ENCODE data around the gene KCNH6.

The KCNH6 gene

DNA sequence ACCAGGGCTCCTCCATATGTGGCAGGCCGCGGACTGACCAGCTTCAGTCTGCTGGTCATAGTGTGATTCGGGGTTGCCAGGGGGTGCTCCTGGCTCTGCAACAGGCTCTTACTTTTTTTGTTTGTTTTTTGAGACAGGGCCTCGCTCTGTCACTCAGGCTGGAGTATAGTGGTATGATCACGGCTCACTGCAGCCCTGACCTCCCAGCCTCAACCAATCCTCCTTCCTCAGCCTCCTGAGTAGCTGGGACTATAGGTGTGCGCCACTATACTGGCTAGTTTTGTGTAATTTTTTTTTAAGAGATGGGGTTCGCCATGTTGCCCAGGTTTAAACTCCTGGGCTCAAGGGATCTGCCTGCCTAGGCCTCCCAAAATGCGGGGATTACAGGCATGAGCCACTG lies 11.8 kb upstream of the KCNH6 start:
- DNase-seq (ENCODE audit: low read depth in 2 of 2) = no peak

DNA sequence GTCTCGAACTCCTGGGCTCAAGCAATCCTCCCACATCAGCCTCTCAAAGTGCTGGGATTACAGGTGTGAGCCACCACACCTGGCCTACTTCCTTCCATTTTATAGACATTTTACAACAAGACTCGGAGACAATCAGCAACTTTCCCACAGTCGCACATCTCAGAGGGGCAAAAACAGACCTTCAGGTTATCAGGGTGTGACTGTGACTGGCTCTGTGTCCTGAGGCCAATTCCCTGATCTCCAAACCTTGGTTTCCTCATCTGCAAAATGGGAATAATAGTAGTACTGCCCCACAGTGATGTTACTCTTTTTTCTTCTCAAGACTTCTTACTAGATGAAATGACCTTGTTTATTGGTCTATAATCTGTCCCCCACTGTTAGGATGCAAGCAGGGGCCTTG lies 10.8 kb upstream of the KCNH6 start:
- no peak for DNase-seq (ENCODE audit: low read depth in 2 of 2)

DNA sequence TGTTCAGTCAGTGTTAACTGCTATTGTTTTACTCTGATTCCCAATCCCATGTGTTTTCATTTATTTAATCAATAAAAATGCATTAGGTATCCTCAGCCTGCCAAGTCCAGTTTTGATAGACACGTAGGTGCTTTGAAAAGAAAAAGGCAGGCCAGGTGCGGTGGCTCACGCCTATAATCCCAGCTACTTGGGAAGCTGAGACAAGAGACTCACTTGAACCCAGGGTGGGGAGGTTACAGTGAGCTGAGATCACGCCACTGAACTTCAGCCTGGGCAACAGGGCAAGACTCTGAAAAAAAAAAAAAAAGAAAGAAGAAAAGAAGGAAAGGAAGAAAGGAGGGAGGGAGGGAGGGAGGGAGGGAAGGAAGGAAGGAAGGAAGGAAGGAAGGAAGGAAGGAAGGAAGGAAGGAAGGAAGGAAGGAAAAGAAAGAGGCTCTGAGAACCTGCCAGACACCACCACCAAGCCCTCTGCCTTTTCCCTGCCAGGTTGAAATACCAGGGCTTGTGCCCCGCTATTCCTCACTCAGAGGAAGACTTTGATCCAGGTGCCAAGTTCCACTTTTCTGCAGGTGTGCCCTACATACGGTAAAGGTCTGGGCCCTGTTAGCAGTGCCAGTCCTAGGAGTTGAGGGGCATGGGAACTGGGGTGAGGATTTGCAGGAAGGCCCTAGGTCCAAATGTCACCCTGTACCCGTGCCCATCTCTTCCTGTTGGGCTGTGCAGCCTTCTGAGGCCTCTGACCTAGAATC lies 10.1 kb upstream of the KCNH6 start:
- no peak for DNase-seq (ENCODE audit: low read depth in 2 of 2)

DNA sequence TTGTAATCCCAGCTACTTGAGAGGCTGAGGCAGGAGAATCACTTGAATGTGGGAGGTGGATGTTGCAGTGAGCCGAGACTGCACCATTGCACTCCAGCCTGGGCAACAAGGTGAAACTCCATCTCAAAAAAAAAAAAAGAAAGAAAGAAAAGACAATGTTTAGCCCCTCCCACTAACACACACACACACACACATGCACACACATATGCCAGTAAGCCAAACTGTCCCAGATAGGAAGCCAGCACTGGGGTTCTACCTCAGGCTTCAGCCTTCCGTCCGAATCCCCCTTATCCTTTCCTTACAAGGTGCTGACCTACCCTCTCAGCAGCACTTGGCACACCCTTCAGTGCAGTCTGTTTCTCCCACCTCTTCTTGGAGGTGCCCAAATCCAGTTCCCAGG lies 8.7 kb upstream of the KCNH6 start:
- no peak for DNase-seq (ENCODE audit: low read depth in 2 of 2)

DNA sequence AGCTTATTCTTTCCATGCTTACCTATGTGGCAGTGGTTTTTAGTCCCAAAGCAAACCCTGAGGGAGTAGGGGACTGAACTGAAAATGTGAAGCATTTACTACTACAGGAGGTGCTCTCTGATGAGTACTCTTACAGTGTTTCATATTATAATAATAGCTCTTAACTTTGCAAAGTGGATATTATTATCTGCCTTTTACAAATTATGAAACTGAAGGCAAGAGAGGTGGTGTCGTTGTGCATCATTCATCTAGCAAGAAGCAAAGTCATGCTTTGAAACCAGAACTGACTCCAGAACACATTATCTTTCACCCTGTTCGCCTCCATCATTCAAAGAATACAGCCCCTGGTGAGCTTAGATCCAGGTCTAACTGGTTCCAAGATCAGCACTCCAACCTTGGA lies 8.2 kb upstream of the KCNH6 start:
- no peak for DNase-seq (ENCODE audit: low read depth in 2 of 2)

DNA sequence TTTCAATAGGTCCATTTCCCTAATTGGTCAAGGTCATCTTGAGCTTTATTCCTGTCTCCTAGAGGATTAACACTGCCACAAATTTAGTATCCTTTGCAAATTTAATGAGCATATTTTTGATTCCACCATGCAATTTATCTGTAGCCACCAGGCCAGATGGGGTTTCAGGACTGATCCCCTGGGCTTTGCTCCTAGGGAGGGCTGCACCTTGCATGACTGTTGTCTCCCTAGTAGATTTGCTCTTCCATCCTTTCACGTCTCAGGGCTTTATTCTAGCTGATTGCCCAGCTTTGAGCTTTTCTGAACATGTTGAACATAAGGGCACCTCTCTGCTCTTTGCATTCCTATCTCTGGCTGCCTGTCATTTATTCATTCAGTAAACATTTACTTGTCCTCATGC lies 7.7 kb upstream of the KCNH6 start:
- no peak for DNase-seq (ENCODE audit: low read depth in 2 of 2)

DNA sequence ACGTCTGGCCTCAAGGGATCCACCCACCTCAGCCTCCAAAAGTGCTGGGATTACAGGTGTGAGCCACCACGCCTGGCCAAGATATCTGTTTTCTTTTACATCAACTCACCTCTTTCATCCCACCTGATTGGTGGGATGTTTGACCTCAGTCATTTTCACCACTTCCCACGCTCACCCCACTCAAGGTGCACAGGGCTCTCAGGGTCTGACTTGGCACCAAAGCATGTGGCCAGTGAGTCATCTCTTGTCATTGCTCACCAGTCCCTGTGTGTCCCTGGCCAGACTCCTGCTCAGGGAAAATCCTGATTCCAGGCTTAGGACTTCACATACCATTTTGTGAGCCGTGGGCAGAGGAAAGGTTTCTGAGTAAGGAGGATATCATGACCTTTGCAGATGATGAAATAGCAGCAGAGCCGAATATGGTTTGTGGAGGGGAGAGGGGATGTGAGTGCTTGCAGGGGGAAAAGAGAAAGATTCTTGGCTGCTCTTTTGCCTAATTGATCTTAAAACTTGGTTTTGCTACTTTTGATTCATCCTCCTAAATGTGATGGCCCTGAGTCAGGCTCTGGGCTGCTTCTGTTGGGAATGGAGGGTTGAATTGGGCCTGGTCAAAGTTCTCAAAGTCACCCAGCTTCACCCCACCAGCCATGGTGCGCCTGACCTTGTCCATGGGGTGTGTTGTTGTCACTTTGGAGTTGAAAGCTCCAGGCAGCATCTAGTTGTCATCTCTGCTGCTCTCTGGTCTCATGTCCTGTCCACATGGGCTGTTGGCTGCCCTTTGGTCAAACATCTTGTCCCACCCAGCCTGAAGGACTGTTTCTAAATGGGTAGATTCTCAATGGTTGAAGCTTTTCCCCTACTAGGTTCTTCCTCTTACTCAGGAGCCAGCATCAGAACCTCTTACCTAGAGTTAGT lies 6.0 kb upstream of the KCNH6 start:
- DNase-seq (ENCODE audit: low read depth in 2 of 2) = no peak

DNA sequence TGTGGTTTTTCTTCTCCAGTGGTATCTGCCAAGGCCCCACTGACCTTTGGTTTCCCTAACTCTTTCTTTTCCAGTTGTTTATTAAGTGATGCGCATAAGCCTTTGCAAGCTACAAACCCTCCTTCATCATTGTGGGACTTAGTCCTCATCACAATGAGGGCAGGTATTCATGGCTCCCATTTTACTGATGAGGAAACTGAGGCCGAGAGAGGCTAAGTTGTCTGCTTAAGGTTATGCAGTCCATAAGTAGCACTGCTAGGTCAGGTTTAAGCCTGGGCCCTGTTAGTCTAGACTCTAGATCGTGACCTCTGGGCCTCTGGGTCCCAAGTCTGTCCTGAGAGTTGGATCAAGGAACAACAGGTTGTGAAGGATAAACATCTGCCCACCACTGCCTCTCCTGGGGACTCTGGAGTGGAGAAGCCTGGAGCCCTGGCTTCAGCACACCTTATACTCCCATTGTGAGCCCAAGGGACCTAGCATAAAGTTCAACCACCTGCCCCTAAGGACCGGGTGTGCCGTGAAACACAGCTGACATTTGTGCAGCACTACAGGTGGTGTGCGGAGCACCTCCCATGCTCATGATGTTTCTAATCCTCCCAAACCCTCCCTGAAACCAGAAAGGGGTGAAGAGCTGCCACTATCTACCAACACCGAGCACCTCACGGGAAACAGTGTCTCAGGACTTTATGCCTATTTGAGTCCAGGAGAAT lies 5.2 kb upstream of the KCNH6 start:
- no peak for DNase-seq (ENCODE audit: low read depth in 2 of 2)

DNA sequence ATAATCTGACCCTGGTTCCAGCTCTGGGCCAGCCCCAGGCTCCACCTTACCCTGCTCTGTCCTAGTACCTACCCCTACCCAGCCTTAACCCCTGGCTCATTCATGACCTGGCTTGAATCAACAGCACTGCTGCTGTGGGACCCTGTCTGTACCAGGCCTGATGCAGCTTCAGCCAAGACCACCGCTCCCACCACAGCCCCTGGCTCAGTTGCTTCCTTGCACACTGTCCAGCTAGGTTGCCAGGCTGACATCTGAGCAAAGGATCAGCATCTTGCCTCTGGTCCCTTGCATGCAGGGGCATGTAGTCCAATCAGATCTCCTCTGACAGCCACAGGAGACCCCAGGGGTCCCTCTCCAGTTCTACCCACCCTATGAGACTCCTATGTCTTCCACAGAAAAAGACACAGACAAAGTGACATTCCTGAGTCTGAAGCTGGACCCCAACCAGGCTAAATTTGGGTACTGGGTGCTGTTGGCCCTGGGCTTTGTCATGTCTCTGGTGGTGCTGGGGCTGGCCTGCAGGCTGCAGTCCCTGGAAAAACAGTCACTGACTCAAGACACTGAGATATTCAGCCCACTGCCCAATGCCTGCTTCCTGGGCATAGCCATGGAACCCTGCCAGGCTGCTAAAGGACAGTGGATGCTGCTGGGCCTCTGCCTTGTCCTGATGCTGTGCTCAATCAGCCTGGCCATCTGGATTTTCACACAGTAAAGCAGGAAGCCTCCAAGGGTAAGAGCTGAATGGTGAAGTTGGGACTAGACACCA lies 3.9 kb upstream of the KCNH6 start:
- DNase-seq (ENCODE audit: low read depth in 2 of 2) = no peak

DNA sequence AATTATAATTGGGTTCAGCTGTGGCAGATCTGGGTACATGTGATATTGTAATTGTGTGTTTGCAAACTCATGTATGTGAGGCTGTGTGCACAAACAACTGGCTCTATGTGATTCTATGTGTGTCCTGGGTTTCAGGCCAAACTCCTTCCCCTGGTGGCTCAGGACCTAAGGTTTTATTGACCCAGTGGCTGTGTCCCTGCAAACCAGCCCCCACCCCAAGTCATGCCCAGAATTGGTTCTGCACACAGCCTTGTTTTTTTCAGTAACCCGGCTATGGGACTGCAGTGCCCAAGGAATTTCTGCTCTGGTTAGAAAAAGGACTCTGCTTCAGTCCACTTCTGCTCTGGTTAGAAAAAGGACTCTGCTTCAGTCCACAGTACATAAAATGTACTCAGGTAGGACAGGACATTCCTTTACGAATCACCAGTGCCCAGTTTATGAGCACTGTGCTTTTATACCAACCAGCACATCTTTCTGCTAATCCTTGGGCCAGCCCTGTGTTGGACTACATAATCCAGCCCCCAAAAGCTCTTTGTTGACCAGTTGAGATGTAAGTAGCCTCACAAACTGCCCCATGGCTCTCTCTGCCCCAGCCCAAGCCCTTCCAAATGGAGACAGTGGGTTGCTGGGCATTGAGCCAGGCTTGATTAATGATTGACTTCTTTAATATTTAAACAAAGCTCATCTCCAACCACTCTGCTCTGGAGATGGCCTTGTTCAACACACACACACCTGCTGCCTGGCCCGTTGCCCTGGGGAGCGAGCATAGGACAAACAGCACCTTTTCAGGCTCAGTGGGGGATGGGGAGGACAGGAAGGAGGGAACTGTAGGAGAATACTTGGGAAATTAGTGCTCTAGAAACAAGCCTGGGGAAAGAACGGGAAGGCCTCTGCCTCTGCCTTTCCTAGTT lies 2.9 kb upstream of the KCNH6 start:
- no peak for DNase-seq (ENCODE audit: low read depth in 2 of 2)

DNA sequence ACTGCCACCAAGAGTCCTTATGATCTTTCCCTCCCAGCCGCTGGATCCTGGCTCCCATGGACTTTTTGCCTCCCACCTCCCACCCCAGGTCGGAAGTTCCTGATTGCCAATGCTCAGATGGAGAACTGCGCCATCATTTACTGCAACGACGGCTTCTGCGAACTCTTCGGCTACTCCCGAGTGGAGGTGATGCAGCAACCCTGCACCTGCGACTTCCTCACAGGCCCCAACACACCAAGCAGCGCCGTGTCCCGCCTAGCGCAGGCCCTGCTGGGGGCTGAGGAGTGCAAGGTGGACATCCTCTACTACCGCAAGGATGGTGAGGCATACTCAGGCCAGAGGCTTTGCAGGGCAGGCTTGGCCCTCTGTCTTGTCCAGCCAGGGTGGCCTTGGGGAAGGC lies 893 bp downstream of the KCNH6 start:
- no peak for DNase-seq (ENCODE audit: low read depth in 2 of 2)

DNA sequence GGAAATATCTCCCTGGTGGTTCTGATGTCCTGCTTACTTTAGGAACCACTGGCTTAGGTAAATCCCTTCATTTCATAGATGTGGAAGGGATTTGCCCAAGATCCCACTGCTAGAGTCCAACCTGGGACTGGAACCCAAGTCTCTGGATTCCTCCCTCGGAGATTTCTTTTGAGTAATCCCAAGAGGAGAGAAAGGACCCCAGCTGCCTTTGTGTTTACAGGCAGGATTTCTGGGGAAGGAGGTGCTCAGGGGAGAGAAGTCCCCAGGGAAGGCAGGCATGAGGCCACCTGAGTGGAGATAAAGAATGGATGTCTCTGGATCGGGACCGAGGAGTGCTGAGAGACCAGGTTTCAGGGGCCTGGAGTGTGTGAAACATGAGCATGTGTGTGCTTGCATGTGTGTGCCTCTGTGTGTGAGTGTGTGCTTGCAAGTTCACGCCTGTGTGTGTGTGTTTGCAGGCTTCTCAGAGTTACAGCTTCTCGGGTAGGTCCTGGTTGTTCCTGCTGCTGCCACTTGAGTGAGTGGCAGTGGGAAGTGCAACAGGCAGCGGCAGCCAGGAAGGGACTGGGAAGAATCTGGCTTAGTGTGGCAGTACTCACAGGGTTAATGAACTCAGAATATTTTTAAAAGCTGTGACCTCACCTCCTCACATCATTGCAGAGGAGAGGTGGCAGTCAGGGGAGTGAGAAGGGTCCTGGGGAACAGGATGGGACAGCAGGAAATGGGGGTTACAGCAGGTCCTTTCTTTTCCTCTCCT lies 2.2 kb downstream of the KCNH6 start:
- no peak for DNase-seq (ENCODE audit: low read depth in 2 of 2)

DNA sequence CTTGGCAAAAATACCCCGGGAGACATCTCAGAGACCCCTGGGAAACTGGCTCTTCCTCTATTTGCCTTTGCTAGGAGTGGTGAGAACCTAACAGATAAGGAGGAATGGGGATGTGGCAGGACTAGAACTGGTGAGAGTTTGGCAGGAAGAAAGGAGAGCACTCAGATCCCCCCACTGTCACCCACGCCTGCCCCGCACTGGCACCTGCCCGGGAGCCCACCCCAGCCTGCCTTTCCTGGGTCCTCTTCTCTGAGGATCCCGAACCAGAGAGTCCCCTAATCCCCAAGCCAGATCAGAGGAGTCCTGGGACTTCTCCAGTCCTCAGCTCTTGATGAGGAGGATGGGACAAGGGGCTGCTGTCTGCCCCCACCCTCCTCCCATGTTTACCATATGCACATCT lies 3.7 kb downstream of the KCNH6 start:
- no peak for DNase-seq (ENCODE audit: low read depth in 2 of 2)

DNA sequence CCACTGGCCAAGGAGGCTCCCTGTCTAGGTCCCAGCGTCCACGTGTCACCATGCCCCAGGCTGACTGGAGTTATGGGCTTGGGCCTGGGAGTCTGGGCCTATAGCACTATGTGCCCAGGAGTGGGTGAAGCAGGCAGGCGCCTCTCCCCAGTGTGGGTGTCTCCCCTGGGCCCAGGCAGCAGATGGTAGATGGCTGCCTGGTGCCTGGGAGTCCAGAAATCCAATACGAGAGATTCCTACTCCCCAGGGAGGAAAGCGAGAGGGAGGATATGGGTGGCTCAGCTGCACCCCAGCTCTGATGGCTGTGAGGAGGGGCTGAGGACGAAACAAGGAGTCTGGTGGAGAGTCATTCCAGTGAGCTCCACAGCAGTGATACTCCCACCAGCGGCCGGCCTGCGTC lies 5.0 kb downstream of the KCNH6 start:
- DNase-seq (ENCODE audit: low read depth in 2 of 2) = no peak

DNA sequence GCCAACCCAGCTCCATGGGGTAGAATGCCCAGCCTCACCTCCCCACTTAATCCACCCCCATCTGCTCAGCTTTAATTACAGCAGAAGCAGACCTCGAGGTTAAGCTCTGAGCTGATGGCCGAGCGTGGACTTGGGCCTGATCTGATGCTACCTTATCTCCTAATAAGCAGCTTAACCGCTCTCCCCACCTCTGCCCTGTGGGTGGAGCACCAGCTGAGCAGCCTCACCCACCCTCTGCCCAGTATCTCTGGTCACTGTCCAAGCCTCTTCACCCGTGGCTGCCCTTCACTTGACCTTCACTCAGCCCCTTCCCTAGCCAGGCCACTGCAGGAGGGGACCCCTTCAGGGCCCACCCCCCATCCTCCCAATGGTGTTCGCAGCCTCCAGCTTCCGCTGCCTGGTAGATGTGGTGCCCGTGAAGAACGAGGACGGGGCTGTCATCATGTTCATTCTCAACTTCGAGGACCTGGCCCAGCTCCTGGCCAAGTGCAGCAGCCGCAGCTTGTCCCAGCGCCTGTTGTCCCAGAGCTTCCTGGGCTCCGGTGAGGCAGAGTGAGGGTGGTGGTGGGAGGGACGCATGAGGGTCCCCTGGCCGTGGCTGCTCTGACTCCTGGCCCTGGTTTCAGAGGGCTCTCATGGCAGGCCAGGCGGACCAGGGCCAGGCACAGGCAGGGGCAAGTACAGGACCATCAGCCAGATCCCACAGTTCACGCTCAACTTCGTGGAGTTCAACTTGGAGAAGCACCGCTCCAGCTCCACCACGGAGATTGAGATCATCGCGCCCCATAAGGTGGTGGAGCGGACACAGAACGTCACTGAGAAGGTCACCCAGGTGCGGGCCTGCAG lies 6.8 kb downstream of the KCNH6 start:
- no peak for DNase-seq (ENCODE audit: low read depth in 2 of 2)

DNA sequence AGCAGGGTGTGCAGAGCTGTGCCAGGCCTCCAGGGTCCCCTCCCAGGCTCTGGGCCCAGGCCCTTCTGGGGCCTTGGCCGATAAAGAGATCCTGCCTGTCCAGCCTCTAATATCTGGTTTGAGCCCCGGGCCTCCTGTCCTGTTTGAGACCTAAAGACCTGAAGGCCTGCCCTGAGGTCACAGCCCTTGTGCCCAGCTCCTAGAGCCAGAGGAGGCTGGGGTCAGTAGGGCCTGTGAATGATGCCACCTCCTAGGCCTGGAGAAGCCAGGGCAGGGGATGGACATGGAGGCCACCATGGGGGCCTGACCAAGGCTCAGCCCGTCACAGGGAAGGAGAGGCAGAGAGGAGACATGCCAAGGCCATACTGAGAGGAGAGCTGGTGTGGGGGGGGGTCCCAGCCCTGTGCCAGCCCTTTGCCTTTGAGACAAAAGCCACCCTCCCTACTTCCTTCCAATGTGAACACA lies 7.4 kb downstream of the KCNH6 start:
- no peak for DNase-seq (ENCODE audit: low read depth in 2 of 2)

DNA sequence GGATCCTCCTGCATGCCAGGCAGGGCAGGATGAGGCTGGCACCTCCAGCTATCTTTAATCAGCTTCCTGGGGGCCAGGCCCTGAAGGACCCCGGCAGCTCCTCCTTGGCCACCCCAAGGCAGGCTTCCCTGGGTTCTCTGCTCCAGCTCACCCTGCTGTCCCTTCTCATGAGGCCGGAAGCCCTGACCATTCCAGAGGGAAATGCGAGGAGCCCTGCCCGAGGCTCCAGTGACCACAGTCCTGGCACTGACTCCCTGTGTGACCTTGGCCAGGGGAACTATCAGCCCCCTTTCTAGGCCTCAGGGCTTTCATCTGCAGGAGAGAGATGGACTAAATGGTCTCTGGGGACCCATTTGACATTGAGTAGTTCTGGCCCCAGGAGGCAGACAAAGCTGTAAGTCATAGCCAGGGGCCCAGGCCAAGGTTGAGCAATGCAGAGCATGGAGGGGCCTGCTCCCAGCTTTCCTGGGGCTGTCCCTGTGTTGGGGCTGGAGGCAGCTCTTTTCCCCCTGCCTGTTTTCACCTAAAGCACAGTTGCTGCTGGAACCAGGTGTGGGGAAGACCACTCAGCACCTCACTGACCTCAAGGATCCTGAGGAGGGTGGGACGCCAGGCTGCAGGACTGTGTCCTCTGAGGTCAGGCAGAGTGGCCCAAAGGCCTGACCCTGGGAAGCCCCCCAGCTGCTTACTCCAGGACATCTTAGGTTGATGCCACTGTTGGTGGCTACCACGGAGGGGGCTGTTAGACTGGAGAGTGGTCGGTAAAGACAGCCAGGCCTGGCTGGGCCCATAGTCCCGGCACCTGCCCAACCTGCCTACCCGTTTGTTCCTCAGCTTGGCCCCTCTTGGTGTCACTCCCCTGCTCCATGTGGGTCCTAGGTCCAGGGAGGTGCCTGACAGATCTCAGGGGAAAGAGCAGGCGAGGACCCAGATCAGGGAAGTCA lies 8.1 kb downstream of the KCNH6 start:
- no peak for DNase-seq (ENCODE audit: low read depth in 2 of 2)

All from stimulated activated CD8-positive, alpha-beta memory T cell treated with anti-CD3 and anti-CD28 coated beads, Interleukin-7, amount 100 ng/mL, for 4 hours (primary cell).